Cardiac fibroblast (primary cell): ENCODE data around the gene NR2C1.

Experiments
- DNase-seq, 2 donors: peaks; one replicate each; pipeline versions ENCODE4 v3.0.0 to v3.0.0-alpha.2; 2010; ENCODE audit warnings: low read depth in 2 of 2
- H3K4me3 ChIP-seq, 2 donors: replicated peaks in 1 of 2; 1 replicate in 1 of 2; 2 replicates in 1 of 2; pipeline ENCODE4 v1.5.1; 2011; ENCODE audit warnings: low read depth in 2 of 2, low read length in 2 of 2, mild to moderate bottlenecking in 2 of 2, moderate library complexity in 1 of 2
- CTCF ChIP-seq: IDR thresholded peaks from one replicate; pipeline ENCODE4 v1.5.1; 2011; ENCODE audit warnings: low read depth, mild to moderate bottlenecking, low read length, inconsistent platforms

NR2C1 gene

GRCh38 chr12:95051241-95051640 lies 22.2 kb downstream of the NR2C1 start:
- no peak for TF ChIP-seq CTCF
- no peak overlapping the region for H3K4me3 ChIP-seq
- DNase-seq, result no peak

GRCh38 chr12:95037906-95038305 lies 35.5 kb downstream of the NR2C1 start:
- H3K4me3 ChIP-seq, result no peak overlapping the region
- no peak for TF ChIP-seq CTCF
- no peak for DNase-seq

GRCh38 chr12:95034750-95035149 lies 38.7 kb downstream of the NR2C1 start:
- no peak for DNase-seq
- no peak for TF ChIP-seq CTCF
- no peak overlapping the region for H3K4me3 ChIP-seq

- TF ChIP-seq CTCF, result no peak
- no peak for DNase-seq
- H3K4me3 ChIP-seq, result no peak overlapping the region
Observed at GRCh38 chr12:95022477-95022876, 50.9 kb downstream of the NR2C1 start.

GRCh38 chr12:95017482-95017881 lies 55.9 kb downstream of the NR2C1 start:
- no peak overlapping the region for H3K4me3 ChIP-seq
- DNase-seq, result no peak
- TF ChIP-seq CTCF, result no peak

- no peak overlapping the region for H3K4me3 ChIP-seq
- TF ChIP-seq CTCF, result no peak
- no peak for DNase-seq
Observed at GRCh38 chr12:95016120-95016519, 57.3 kb downstream of the NR2C1 start.

GRCh38 chr12:95014554-95014953 lies 58.9 kb downstream of the NR2C1 start:
- DNase-seq, result no peak
- H3K4me3 ChIP-seq, result no peak overlapping the region
- TF ChIP-seq CTCF, result no peak
